Activated T-cell treated with anti-CD3 and anti-CD28 coated beads, Interleukin-2, amount 50 U/mL, for 1 hour (primary cell): ENCODE measurements around the gene ARHGAP18.
"Not testable (repeated sequence)": the region's sequence is repeated elsewhere in the genome, so short reads cannot be mapped to it uniquely, and the experiment has no call there.

Source experiments
- DNase-seq: peaks from one replicate; pipeline ENCODE4 v3.0.0-alpha.2; 2020

ARHGAP18 gene

DNA sequence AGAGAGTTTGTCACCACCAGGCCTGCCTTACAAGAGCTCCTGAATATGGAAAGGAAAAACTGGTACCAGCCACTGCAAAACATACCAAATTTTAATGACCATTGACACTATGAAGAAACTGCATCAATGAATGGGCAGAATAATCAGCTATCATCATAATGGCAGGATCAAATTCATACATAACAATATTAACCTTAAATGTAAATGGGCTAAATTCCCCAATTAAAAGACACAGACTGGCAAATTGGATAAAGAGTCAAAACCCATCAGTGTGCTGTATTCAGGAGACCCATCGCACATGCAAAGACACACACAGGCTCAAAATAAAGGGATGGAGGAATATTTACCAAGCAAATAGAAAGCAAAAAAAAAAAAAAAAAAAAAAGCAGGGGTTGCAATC lies 139.0 kb downstream of the ARHGAP18 start:
- DNase-seq = not testable (repeated sequence)

DNA sequence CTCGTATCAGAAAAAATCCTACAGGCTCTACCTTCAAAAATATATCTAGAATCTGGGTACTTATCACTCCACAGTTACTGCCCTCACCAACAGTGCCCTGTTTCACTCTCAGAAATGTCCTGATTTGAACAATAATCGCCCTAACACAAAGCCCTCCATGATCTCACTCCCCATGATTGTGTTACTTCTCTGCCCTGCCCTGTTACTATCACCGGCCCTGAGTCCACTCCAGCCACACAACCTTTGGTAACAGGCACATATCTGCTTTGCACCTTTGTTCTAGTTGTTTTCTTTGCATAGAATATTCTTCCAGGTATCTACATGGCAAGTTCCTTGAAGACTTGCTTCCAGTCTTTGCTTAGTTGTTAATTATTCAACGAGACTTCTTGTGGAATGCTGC lies 142.0 kb downstream of the ARHGAP18 start:
- no peak for DNase-seq

DNA sequence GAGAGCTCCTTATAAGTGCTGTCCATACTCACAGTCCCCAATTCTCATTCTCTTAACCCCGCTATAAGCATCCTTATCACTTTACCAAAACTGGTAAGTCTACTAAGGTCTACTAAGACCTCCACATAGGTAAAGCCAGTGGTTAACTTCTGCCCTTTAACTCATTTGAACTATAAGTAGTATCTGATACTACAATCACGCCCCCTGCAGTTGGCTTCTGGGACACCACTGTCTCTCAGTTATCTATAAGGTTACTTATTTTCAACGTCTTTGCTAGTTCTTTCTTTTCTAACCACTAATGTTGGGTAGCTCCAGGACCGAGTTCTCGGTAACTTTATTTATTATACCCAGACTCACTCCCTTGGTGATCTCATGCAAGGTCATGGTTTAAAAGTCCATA lies 142.6 kb downstream of the ARHGAP18 start:
- DNase-seq = no peak

DNA sequence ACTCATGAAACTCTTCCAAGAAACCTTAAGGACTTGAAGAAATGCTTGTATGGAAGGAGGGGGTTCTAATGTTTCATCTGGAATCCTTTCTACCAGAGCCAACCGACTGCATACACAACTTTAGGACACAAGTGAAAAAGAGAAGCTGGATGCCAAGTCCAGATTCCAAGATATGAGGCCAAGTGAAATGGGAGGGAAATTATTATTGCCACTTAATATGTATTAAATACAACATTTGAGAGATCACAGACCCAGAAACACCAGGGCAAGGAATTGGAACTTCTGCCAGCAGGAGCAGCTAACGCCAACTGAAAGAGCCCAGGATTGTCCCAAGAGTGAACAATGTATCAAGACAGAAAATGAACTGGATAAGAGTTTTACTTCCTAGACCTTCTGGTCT lies 144.2 kb downstream of the ARHGAP18 start:
- DNase-seq = no peak

DNA sequence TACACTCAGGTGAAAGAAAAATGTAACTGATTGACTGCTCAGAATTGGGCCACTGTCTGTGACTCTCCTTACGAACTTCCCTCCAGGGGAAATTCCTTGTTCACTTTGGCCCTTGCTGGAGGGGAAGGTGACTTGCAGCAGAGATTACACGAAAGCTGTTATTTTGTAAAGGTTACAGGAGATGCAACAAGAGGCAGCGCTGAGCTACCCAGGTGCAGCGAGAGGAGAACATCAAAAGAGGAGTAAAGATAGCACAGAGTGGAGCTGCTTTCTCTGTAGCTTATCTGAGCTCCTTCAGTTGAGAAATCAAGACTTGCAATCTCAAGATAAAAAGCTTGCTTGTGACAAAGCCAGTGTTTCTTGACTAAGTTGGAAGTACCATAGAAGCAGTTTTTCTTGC lies 144.6 kb downstream of the ARHGAP18 start:
- no peak for DNase-seq

DNA sequence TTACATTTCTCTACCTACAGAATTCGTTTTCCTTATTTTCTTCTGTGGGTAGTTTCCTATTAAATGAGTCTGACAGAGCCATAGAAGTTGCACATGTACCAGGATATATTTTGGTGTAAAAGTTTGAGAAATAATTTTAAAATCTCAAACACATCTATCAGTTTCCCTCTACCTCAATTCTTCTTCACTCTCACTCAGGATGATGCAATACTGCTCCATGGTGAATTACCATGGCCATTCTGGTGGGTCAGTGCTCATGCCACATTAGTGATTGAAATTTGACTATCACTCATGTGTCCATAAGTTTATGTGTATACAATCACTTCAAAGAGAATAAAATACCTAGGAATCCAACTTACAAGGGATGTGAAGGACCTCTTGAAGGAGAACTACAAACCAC lies 151.7 kb downstream of the ARHGAP18 start:
- DNase-seq = no peak

DNA sequence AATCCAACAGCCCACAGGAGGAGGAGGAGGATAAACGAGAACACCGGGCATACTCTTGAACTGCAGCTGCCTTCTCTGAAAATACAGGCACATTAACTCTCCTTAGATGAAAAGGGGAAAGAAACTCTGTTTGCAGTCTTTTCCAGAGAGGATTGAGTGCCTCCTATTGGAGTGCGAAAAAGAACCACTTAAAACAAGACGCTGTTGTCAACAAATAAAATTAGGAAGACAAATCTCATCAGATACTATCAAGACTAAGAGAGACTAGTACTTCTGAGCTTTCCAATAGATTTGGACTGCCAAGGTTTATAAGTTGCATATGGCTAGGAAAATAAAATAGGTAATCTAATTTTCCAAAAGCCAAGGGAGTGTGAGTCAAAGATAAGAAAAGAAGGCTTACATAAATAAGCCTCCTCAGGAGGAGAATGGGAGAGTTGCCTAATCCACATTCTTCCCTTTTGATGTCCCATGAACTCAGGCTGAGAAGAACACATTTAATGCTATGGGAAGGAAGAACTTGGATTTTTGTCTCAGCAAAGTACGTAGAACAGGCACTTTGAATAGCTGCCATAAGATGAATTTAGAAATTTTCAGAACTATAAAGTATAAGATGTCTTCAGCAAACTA lies 154.7 kb downstream of the ARHGAP18 start:
- no peak for DNase-seq

DNA sequence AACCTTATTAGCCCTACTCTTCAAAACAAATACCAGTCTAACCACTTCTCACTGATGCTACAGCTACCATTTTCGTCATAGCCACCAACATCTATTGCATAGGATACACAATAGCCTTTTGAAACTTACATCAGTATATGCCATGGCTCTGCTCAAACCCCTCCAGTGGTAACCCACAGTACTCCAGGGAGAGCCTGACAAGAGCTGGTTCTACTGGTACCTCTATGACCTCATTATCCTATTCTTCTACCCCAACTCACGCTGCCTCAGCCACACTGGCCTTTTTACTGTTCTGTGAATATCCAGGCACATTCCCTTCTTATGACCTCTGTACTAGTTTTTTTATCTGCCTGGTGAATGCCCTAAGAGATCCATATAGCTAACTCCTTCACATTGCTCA lies 157.6 kb downstream of the ARHGAP18 start:
- DNase-seq = no peak

DNA sequence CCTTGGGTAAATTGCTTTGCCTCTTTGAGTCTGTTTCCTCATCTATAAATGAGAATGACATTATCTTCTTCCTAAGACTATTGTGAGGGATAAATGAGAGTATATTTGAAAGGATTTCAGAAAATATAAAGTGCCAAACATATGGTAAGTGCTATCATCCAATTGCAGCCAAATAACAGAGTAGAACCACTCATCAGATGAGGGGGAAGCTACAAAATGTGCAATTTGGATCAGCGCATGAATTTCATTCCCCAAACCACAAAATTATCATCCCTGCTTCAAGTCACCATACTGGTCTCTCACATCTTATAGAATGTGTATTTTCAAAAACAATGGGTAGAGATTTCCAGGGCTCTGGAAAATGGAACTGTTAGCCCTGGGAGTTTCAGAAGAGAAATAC lies 158.5 kb downstream of the ARHGAP18 start:
- no peak for DNase-seq

DNA sequence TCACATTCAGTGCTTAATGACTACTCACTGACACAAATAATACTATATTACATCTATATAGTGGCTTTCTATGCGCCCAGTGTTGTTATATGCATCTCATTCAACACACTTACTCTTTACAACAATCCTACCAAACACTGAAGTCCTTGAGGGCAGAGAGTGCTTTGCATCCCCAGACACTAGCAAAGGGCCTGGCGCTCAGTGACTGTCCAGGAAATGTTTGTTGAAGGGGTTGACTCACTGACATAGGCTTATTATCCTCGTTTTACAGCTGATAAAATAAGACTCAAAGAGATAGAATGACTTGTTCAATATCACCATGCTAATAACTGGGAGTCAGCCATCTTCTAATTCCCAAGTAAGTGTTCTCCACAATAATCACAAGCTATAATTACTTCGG lies 163.3 kb downstream of the ARHGAP18 start:
- no peak for DNase-seq

DNA sequence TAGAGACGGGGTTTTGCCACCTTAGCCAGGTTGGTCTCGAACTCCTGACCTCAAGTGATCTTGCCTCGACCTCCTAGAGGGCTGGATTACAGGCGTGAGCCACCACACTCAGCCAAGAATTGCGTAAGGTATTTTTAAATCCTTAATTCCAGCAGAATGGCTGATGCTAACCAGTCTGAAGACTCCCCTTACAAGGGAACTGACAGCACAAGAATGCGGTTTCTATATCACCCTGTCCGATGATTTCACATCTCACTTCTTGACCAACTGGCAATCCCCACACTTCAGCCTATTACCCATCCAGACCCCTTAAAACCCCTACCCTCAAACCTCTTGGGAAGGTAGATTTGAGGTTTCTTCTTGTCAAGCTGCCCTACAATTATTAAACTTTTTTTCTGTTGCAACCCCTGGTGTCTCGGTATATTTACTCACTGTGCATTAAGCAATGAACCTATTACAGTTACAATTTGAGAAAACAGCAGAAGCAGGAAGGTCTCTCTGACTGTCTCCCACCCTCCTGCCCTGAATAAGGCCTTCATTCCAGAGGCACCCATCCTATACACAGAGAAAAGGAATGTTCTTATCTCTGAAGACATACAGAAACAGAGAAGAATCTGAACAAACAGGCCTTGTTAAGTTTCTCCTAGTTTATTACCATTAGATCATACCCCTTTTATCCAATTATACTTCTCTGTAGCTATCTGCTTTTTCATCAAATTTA lies 164.9 kb downstream of the ARHGAP18 start:
- DNase-seq = no peak

DNA sequence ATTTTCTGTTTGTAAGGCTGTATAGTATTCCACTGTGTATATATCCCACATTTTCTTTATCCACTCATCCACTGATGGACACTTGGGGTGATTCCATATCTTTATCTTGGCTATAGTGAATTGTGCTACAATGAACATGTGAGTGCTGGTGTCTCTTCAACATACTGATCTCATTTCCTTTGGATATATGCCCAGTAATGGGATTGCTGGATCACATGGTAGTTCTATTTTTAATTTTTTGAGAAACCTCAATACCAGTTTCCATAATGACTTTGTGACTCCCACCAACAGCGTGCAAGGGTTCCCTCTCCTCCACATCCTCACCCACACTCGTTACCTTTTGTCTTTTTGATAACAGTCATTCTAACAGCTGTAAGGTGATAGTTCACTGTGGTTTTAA lies 166.0 kb downstream of the ARHGAP18 start:
- DNase-seq = no peak

DNA sequence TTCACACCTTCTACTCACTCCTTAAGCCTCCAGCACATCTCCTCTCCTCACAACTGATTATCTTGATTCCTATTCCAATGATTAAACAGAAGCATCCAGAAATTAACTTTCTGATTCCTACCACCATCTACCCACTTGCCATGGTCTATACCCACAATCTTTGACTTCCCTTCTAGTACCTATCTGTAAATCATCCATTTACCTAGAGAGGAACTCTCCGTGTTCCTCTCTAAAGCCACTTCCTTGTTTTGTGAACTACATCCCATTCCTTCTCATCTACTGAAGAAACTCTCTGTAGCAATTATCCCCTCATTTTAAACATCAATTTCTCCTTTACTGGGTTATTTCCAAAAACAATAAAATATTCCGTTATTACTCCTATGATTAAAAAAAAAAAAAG lies 167.3 kb downstream of the ARHGAP18 start:
- DNase-seq = no peak

DNA sequence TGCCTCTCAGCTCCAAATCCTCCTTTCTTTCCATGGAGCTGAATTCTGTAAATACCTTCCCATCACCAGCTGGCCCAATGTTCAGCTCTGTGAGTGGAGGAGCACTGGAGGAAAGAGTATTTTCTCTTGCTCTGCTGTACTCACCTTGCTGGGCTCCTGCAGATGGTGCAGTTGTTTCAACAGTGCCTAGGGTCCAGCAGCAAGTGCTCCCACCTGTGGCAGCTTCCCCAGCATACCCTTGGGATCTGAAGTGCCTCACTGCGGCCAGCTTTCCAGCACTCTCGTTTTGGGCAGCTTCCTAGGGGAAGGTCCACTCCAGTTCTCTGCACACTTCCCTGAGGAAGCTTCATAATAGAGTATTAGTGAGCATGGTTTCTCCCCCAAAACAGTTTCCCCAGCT lies 170.9 kb downstream of the ARHGAP18 start:
- DNase-seq = no peak

DNA sequence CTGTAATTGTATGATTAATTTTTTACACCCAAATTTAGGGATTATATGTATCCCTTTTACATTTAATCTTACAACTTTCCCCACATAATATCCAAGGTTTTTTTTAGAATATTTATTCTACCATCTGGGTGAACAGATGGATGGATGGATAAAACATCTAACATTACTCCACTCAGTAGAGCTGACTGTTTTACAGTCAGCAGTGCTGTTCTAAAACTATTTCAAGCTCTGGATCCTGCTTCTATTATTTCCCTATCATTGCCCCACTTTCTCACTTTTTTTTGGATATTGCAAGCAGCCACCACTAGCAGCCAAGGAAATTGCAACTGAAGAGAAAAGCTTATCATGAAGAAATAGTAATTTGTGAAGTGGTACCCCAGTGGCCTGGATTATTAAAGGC lies 173.7 kb downstream of the ARHGAP18 start:
- DNase-seq = no peak

DNA sequence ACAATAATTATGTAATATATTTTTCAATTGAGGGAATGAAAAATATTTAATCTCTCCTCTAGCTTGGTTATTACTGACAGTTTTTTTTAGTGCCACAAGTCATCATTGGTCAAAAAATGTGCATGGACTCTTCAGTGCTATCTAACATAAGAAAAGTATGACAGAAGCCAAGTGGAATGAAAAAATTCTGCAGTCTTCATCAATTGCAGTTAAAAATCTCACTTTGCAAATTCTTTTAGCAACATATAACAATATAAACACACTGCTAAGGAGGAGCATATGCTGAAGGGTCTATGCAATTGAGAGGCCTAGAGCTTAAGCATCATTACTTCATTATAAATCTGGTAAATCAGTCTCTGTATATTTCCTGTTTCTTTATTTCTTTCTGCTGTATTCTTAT lies 175.1 kb downstream of the ARHGAP18 start:
- DNase-seq = no peak
